Gastrocnemius medialis (tissue), 4 donors: ENCODE measurements around the gene TAL2. TPM values are rescaled to one million over a fixed set of nuclear protein-coding genes. Genes with fewer than 3 reads are reported as not detected.

Experiments
- ATAC-seq, 2 donors: fragments of 150-250 bp; one replicate each; pipeline ENCODE4 v1.9.1; 2016
- DNase-seq, 2 donors: peaks; one replicate each; pipeline ENCODE4 v3.0.0-alpha.2; 2019
- H3K27ac ChIP-seq, 4 donors: fragments of 200-600 bp; sonication (generic); 1 replicate in 1 of 4; 2 replicates in 3 of 4; pipeline ENCODE4 v1.5.1; 2016 to 2018; ENCODE audit warnings: mild to moderate bottlenecking in 2 of 4, moderate library complexity in 1 of 4
- H3K27me3 ChIP-seq, 3 donors: fragments of 200-600 bp; sonication (generic) in 2 of 3; 1 replicate in 1 of 3; 2 replicates in 2 of 3; pipeline versions ENCODE4 v1.5.1 to v1.6.0; 2016 to 2019; ENCODE audit warnings: mild to moderate bottlenecking in 1 of 3, moderate library complexity in 1 of 3
- H3K36me3 ChIP-seq, 2 donors: fragments of 200-600 bp; sonication (generic) in 1 of 2; one replicate each; pipeline ENCODE4 v1.5.1; 2017 to 2018
- H3K4me1 ChIP-seq, 2 donors: fragments of 200-600 bp; sonication (generic) in 1 of 2; one replicate each; pipeline ENCODE4 v1.5.1; 2016 to 2017; ENCODE audit warnings: mild to moderate bottlenecking in 2 of 2
- H3K4me3 ChIP-seq, 4 donors: fragments of 200-600 bp; sonication (generic) in 3 of 4; 1 replicate in 1 of 4; 2 replicates in 3 of 4; pipeline ENCODE4 v1.5.1; 2016 to 2019; ENCODE audit warnings: mild to moderate bottlenecking in 2 of 4
- H3K9me3 ChIP-seq, 3 donors: fragments of 200-600 bp; sonication (generic) in 2 of 3; 1 replicate in 1 of 3; 2 replicates in 2 of 3; pipeline ENCODE4 v1.5.1; 2016 to 2019
- POLR2A ChIP-seq, 2 donors: fragments of 450-650 bp; IDR thresholded peaks; one replicate each; pipeline ENCODE4 v1.6.1; 2017; ENCODE audit warnings: antibody characterized with exemption in 2 of 2, mild to moderate bottlenecking in 2 of 2, moderate library complexity in 2 of 2
- in situ Hi-C, 4 donors: fragments of 200-750 bp; cut with MboI; loops; one replicate each; pipeline versions ENCODE4 v1.15.0 to v1.8.0; 2017; ENCODE audit warnings: low sequenced_read_pairs in 4 of 4
- intact Hi-C: fragments of 100-400 bp; cut with DNase I; formaldehyde crosslinking; loops from one replicate; pipeline ENCODE4 v1.15.1; 2023; ENCODE audit warnings: low total_unique reads
- total RNA-seq, 4 donors: library from RNA; depleted of rRNA; stranded (reverse); fragments of >200 nt; gene quantifications; one replicate each; pipeline versions ENCODE4 v1.1.0 to v1.2.3, GENCODE V29; 2016
- TF ChIP-seq, protein P1 (sequence below), 5 experiments: fragments of 450-650 bp in 3 of 5; fragments of 200-600 bp in 2 of 5; sonication (generic) in 2 of 5; IDR thresholded peaks in 4 of 5; conservative IDR thresholded peaks in 1 of 5; 1 replicate in 4 of 5; 2 replicates in 1 of 5; pipeline ENCODE4 v1.5.1; 2016 to 2019; ENCODE audit warnings: antibody characterized with exemption in 5 of 5, mild to moderate bottlenecking in 3 of 5, moderate library complexity in 3 of 5

Gene TAL2
- total RNA-seq, 4 donors from 2014 or later = not detected

DNA sequence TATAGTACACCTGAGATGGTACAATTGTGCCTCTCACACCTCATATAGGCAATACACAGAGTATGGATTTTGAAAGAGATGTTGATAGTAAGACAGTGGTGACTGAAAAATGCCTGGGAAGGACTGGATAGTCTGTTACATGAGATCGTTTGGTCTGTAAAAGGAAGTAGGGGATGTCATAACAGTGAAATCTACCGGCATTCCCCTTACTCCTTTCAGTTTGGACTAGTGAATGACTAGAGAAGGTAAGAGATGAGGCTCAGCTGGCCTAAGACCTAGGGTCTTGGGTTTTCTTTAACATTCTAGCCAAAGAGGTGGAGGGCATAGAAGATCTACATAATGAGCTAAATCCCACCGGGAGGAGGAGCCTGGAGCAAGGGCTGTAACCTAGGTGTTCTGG lies 8.1 kb downstream of the TAL2 start:
- no peak for DNase-seq
- intact Hi-C loops = no loop called here
- Histone ChIP-seq H3K4me3 (no peak overlapping the region), H3K36me3 (no peaks in the 10 kb centered on the region), H3K27me3 (no peaks in the 10 kb centered on the region), H3K27ac (no peak overlapping the region), H3K4me1 (no peaks in the 10 kb centered on the region), H3K9me3 (no peaks in the 10 kb centered on the region)
- no peak for TF ChIP-seq POLR2A (IDR thresholded peaks at IDR 0.05)
- TF ChIP-seq, protein P1, sequence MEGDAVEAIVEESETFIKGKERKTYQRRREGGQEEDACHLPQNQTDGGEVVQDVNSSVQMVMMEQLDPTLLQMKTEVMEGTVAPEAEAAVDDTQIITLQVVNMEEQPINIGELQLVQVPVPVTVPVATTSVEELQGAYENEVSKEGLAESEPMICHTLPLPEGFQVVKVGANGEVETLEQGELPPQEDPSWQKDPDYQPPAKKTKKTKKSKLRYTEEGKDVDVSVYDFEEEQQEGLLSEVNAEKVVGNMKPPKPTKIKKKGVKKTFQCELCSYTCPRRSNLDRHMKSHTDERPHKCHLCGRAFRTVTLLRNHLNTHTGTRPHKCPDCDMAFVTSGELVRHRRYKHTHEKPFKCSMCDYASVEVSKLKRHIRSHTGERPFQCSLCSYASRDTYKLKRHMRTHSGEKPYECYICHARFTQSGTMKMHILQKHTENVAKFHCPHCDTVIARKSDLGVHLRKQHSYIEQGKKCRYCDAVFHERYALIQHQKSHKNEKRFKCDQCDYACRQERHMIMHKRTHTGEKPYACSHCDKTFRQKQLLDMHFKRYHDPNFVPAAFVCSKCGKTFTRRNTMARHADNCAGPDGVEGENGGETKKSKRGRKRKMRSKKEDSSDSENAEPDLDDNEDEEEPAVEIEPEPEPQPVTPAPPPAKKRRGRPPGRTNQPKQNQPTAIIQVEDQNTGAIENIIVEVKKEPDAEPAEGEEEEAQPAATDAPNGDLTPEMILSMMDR (IDR thresholded peaks at IDR 0.05 in 4 of 5, conservative IDR thresholded peaks at IDR 0.05 in 1 of 5) = no peak
- in situ Hi-C loops = loop anchor here in 1 of 4 donors (25.0 kb wide), 1 partner anchor 217 kb away; no protein-coding TSS in a partner anchor
- no peak for ATAC-seq

DNA sequence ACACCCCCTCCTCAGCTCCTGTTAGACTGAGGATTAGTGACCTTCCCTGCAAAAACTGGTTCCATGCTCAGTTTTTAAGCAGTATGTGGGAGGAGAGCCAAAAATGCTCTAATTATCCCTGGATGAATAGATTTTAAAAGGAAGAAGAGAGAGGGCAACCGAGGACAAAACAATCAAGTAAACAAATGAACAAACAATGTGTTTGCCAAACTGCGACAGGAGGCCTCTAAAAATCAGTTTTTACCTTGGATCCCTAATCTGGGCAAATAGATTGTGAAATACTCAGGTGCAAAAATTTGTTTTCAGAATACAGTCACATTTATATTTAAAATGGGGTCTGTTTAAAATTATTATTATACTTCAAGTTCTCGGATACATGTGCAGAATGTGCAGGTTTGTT lies 8.5 kb downstream of the TAL2 start:
- no peak overlapping the region for H3K4me3 ChIP-seq
- H3K36me3 ChIP-seq = no peaks in the 10 kb centered on the region
- no peak for DNase-seq
- intact Hi-C loops = no loop called here
- in situ Hi-C loops = loop anchor here in 1 of 4 donors (25.0 kb wide), 1 partner anchor 217 kb away; no protein-coding TSS in a partner anchor
- TF ChIP-seq POLR2A (IDR thresholded peaks at IDR 0.05) = no peak
- TF ChIP-seq, protein P1 (IDR thresholded peaks at IDR 0.05 in 4 of 5, conservative IDR thresholded peaks at IDR 0.05 in 1 of 5) = no peak
- ATAC-seq = no peak
- H3K27ac ChIP-seq = no peak overlapping the region
- no peaks in the 10 kb centered on the region for H3K9me3 ChIP-seq
- no peaks in the 10 kb centered on the region for H3K4me1 ChIP-seq
- no peaks in the 10 kb centered on the region for H3K27me3 ChIP-seq

DNA sequence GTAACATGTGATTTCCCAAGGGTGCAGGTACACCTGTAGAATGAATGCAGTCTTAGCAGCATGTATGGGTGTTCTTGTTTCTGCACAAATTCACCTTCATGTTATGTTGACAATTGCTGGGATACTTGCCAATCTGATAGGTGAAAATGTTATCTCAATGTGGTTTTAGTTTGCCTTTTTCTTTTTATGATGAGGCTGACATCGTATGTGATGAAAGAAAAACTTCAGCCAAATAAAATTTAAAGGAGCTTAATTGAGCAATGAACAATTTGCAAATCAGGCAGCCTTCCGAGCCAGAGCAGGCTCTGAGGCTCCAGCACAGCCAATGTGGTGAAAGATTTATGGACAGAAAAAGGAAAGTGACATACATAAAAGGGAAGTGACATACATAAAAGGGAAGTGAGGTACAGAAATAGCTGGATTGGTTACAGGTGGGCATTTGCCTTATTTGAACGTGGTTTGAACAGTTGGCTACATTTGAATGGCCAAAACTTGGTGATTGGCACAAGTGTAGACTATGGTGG lies 10.5 kb downstream of the TAL2 start:
- Histone ChIP-seq H3K36me3 (no peaks in the 10 kb centered on the region), H3K9me3 (no peaks in the 10 kb centered on the region), H3K27me3 (no peaks in the 10 kb centered on the region), H3K27ac (no peak overlapping the region), H3K4me1 (no peaks in the 10 kb centered on the region), H3K4me3 (no peak overlapping the region)
- ATAC-seq = no peak
- TF ChIP-seq, protein P1 (IDR thresholded peaks at IDR 0.05 in 4 of 5, conservative IDR thresholded peaks at IDR 0.05 in 1 of 5) = no peak
- TF ChIP-seq POLR2A (IDR thresholded peaks at IDR 0.05) = no peak
- intact Hi-C loops = no loop called here
- no peak for DNase-seq
- in situ Hi-C loops = loop anchor here in 1 of 4 donors (25.0 kb wide), 1 partner anchor 215 kb away; no protein-coding TSS in a partner anchor

DNA sequence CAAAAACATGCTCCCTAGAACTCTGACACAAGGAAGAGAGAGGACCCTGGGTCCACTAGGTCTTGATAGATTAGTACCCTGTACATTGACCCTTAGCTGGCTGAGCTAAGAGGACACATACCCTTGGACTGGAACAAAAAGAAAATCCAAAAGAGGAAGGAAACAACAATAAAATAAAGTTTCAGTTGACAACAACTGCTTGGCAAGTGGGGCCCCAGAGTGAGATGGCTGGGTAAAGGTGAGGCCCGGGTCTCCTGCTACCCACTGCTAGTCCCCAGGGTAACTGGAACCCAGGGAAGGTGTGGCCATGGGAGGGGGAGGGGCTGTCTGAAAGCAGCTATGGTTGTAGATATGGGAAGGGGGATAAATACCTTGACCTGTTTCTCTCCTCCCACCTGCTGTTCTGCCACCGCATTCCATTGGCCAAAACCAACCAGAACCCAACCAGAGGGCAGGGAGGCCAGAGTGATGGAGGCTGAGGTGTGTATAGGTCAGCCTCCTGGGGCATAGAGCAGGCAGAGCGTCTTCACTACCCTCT lies 11.7 kb downstream of the TAL2 start:
- intact Hi-C loops = no loop called here
- in situ Hi-C loops = loop anchor here in 1 of 4 donors (25.0 kb wide), 1 partner anchor 213 kb away; no protein-coding TSS in a partner anchor
- DNase-seq = no peak

More for the DNA sequence above, 11.7 kb downstream of the TAL2 start:
- TF ChIP-seq, protein P1 (IDR thresholded peaks at IDR 0.05 in 4 of 5, conservative IDR thresholded peaks at IDR 0.05 in 1 of 5) = no peak
- TF ChIP-seq POLR2A (IDR thresholded peaks at IDR 0.05) = no peak
- H3K27ac ChIP-seq = no peak overlapping the region
- H3K4me3 ChIP-seq = no peak overlapping the region
- H3K4me1 ChIP-seq = peaks cover 4 to 8% of the 10 kb centered on the region in 2 donors
- no peaks in the 10 kb centered on the region for H3K27me3 ChIP-seq
- H3K36me3 ChIP-seq = no peaks in the 10 kb centered on the region
- H3K9me3 ChIP-seq = no peaks in the 10 kb centered on the region
- ATAC-seq = no peak
